Activated B cell treated with CpG ODN at 0.5 μM for 24 hours (primary cell): ENCODE measurements around the gene CTNNA2. TPM values are rescaled to one million over a fixed set of nuclear protein-coding genes. Genes with fewer than 3 reads are reported as not detected.

ENCODE experiments used
- ATAC-seq: fragments of 200-7000 bp; cut with Tn5 transposase; one replicate; pipeline ENCODE4 v1.10.0; 2021; ENCODE audit warnings: low read depth, mild to moderate bottlenecking, moderate library complexity
- CTCF ChIA-PET: fragments of 350-600 bp; sonication (Branson Sonifier 250); formaldehyde crosslinking; loops from one replicate; lab custom pipeline; 2021; ENCODE audit warnings: antibody characterized with exemption; lab: Charles Lee
- POLR2A ChIA-PET: fragments of 350-600 bp; sonication (Branson Sonifier 250); formaldehyde crosslinking; loops from one replicate; lab custom pipeline; 2021; ENCODE audit warnings: antibody characterized with exemption; lab: Charles Lee
- DNase-seq: peaks from one replicate; pipeline ENCODE4 v3.0.0; 2022
- H3K27ac Mint-ChIP-seq: one replicate; pipeline ENCODE4 v1.8.0; 2020; ENCODE audit warnings: mixed read lengths
- H3K27me3 Mint-ChIP-seq: one replicate; pipeline ENCODE4 v1.8.0; 2021; ENCODE audit warnings: mixed read lengths
- H3K36me3 Mint-ChIP-seq: one replicate; pipeline ENCODE4 v1.8.0; 2021; ENCODE audit warnings: low read depth, mixed read lengths
- H3K4me1 Mint-ChIP-seq: one replicate; pipeline ENCODE4 v1.8.0; 2021; ENCODE audit warnings: mixed read lengths
- H3K4me3 Mint-ChIP-seq: one replicate; pipeline ENCODE4 v1.8.0; 2020; ENCODE audit warnings: mild to moderate bottlenecking, mixed read lengths
- H3K9me3 Mint-ChIP-seq: one replicate; pipeline ENCODE4 v1.8.0; 2020; ENCODE audit warnings: mixed read lengths
- intact Hi-C: fragments of 100-400 bp; cut with micrococcal nuclease; formaldehyde crosslinking; loops from one replicate; pipeline ENCODE4 v1.15.1; 2024
- total RNA-seq: library from RNA; stranded (reverse); gene quantifications from 2 replicates; pipeline ENCODE4 v1.2.3, GENCODE V29; 2022
- TF ChIP-seq, protein P1 (sequence below): fragments of 200-600 bp; IDR thresholded peaks from one replicate; pipeline ENCODE4 v1.8.0; 2022; ENCODE audit warnings: antibody characterized with exemption, mild to moderate bottlenecking

The CTNNA2 gene
- total RNA-seq, 1 donor from 2014 or later: not detected

GRCh38 chr2:80016171-80016570, 503.3 kb downstream of the CTNNA2 start:
- Mint-ChIP-seq H3K4me3 (no peak overlapping the region), H3K9me3 (peaks cover 2% of the 10 kb centered on the region), H3K36me3 (no peaks in the 10 kb centered on the region), H3K27me3 (no peaks in the 10 kb centered on the region), H3K4me1 (no peaks in the 10 kb centered on the region), H3K27ac (no peak overlapping the region)
- ChIA-PET CTCF (no interaction called here), POLR2A (no interaction called here)
- TF ChIP-seq, protein P1, sequence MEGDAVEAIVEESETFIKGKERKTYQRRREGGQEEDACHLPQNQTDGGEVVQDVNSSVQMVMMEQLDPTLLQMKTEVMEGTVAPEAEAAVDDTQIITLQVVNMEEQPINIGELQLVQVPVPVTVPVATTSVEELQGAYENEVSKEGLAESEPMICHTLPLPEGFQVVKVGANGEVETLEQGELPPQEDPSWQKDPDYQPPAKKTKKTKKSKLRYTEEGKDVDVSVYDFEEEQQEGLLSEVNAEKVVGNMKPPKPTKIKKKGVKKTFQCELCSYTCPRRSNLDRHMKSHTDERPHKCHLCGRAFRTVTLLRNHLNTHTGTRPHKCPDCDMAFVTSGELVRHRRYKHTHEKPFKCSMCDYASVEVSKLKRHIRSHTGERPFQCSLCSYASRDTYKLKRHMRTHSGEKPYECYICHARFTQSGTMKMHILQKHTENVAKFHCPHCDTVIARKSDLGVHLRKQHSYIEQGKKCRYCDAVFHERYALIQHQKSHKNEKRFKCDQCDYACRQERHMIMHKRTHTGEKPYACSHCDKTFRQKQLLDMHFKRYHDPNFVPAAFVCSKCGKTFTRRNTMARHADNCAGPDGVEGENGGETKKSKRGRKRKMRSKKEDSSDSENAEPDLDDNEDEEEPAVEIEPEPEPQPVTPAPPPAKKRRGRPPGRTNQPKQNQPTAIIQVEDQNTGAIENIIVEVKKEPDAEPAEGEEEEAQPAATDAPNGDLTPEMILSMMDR: no peak
- ATAC-seq (no peak), DNase-seq (no peak)
- intact Hi-C loops: no loop called here

- ChIA-PET CTCF (no interaction called here), POLR2A (no interaction called here)
- Mint-ChIP-seq H3K9me3 (peaks cover 2% of the 10 kb centered on the region), H3K4me3 (no peak overlapping the region), H3K27ac (no peak overlapping the region), H3K4me1 (no peaks in the 10 kb centered on the region), H3K36me3 (no peaks in the 10 kb centered on the region), H3K27me3 (no peaks in the 10 kb centered on the region)
- ATAC-seq: no peak
- TF ChIP-seq, protein P1: no peak
- no peak for DNase-seq
- intact Hi-C loops: no loop called here
Observed at GRCh38 chr2:80019571-80020460, 507.0 kb downstream of the CTNNA2 start.

- intact Hi-C loops: no loop called here
- Mint-ChIP-seq H3K9me3 (peaks cover 2% of the 10 kb centered on the region), H3K4me1 (no peaks in the 10 kb centered on the region), H3K27me3 (no peaks in the 10 kb centered on the region), H3K27ac (no peak overlapping the region), H3K36me3 (no peaks in the 10 kb centered on the region), H3K4me3 (no peak overlapping the region)
- ChIA-PET POLR2A (no interaction called here), CTCF (no interaction called here)
- DNase-seq (no peak), ATAC-seq (no peak)
- TF ChIP-seq, protein P1: no peak
Observed at GRCh38 chr2:80022018-80022417, 509.2 kb downstream of the CTNNA2 start.

- ChIA-PET POLR2A (no interaction called here), CTCF (no interaction called here)
- Mint-ChIP-seq H3K4me1 (no peaks in the 10 kb centered on the region), H3K27ac (no peak overlapping the region), H3K9me3 (peaks cover 2% of the 10 kb centered on the region), H3K27me3 (no peaks in the 10 kb centered on the region), H3K36me3 (no peaks in the 10 kb centered on the region), H3K4me3 (no peak overlapping the region)
- ATAC-seq: no peak
- TF ChIP-seq, protein P1: no peak
- intact Hi-C loops: no loop called here
- DNase-seq: no peak
Observed at GRCh38 chr2:80026040-80026729, 513.3 kb downstream of the CTNNA2 start.

DNA sequence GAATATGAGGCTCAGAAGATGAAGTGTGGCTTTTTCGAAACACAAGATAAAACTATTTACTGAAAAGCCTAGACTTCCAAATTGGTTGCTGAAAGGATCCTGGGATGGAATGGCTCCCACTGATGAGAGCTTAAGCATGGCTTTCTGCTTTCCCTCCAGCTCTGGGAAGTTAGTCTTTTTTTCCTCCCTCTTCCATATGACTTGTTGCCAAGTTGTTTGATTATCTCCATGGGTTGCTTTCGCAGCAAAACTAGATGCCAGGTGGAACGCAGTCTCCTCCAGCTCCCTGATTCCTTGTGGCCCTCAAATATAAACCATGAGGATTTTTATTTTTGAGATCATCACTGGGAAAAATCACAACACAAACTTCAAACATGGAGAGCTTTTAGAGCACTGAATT, 515.2 kb downstream of the CTNNA2 start:
- ChIA-PET POLR2A (no interaction called here), CTCF (no interaction called here)
- Mint-ChIP-seq H3K27ac (no peak overlapping the region), H3K4me3 (no peak overlapping the region), H3K36me3 (no peaks in the 10 kb centered on the region), H3K4me1 (no peaks in the 10 kb centered on the region), H3K27me3 (no peaks in the 10 kb centered on the region), H3K9me3 (peaks cover 2% of the 10 kb centered on the region)
- no peak for ATAC-seq
- DNase-seq: no peak
- TF ChIP-seq, protein P1: no peak
- intact Hi-C loops: no loop called here
